ENCODE data around the gene GSDMA.

The GSDMA gene, protein sequence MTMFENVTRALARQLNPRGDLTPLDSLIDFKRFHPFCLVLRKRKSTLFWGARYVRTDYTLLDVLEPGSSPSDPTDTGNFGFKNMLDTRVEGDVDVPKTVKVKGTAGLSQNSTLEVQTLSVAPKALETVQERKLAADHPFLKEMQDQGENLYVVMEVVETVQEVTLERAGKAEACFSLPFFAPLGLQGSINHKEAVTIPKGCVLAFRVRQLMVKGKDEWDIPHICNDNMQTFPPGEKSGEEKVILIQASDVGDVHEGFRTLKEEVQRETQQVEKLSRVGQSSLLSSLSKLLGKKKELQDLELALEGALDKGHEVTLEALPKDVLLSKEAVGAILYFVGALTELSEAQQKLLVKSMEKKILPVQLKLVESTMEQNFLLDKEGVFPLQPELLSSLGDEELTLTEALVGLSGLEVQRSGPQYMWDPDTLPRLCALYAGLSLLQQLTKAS

DNA sequence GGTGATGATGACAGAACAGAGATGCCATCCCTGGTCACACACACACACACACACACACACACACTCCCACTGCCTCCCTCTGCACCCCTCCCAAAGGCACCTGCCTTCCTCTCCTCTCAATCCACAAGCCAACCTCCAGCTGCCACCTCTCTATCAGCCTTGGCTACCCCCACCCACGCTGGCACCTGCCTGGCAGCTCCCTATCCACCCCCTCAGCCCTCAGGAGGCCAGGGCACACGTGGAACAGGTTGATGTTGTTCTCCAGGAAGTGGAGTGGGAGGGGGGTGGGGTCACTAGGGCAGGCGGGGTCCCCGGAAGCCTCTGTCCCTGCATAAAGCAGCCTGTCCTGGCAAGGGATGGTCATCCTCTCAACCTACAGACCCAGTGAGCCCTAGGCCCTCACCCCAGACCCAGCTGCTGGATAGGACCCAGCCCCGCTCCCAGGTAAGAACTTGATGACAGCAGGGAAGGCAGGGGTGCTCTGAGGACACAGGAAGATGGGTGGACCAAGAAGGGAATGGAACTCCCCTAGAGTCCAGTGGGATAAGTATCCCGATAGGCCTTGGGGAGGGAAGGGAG lies at the start of gene GSDMA:
Gene GSDMA (plus strand): TSS at position 363 of the 579 bp plus-strand sequence. CDS start 2,684 bp downstream, outside the sequence.
- peaks cover 67% of the 10 kb centered on the region for H3K27me3 Mint-ChIP-seq
- H3K36me3 Mint-ChIP-seq = no peaks in the 10 kb centered on the region
- H3K4me1 Mint-ChIP-seq = peaks cover 33% of the 10 kb centered on the region
- H3K9me3 Mint-ChIP-seq = no peaks in the 10 kb centered on the region
- CTCF ChIA-PET = interaction anchor here (0.9 kb wide), 1 partner anchor 309 kb away, joined by 3 read pairs; no protein-coding TSS in a partner anchor
- no peak within 1 kb of the TSS for H3K4me3 Mint-ChIP-seq
- peak within 1 kb of the TSS; percentile 5 for H3K27ac Mint-ChIP-seq
- no peak for DNase-seq

DNA sequence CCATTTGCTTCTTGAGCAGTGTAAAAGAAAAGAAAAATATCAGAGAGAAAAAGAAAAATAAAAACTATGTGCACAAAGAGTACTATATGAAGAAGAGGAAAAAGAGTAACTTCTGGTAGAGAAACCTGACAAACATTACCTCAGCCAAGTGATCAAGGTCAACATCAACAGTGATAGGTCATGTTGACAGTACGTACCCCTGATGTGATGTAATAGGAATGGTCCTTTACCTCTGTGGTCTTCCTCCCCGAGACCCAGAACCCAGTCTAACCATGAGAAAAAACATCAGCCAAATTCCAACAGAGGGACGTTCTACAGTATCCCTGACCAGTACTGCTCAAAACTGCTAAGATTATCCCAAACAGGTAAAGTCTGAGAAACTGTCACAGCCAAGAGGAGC lies 48.8 kb upstream of the GSDMA start:
- Mint-ChIP-seq H3K27me3 (no peaks in the 10 kb centered on the region), H3K4me1 (peaks cover 29% of the 10 kb centered on the region), H3K9me3 (no peaks in the 10 kb centered on the region), H3K4me3 (no peak overlapping the region), H3K27ac (no peak overlapping the region), H3K36me3 (peaks cover 67% of the 10 kb centered on the region)
- CTCF ChIA-PET = no interaction called here
- no peak for DNase-seq

DNA sequence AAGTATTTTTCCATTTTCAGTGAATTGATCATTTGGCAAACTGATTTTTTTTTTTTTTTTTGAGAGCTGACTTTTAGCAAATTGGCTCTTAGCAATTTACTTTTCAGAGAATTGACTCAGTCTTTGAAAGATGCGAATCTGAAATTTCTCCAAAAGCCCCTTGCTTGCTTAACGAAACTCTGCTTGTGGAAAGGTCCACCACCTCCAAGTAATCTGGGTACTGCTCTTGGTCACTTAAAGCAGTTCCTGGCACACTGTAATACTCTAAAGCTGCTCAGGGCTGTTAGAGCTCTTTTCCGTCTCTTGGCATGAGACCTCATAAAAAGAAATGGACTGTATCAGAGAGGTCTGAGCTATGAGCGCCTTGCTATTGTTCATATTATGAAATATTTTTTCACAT lies 47.2 kb upstream of the GSDMA start:
- Mint-ChIP-seq H3K4me3 (no peak overlapping the region), H3K27me3 (no peaks in the 10 kb centered on the region), H3K27ac (no peak overlapping the region)

DNA sequence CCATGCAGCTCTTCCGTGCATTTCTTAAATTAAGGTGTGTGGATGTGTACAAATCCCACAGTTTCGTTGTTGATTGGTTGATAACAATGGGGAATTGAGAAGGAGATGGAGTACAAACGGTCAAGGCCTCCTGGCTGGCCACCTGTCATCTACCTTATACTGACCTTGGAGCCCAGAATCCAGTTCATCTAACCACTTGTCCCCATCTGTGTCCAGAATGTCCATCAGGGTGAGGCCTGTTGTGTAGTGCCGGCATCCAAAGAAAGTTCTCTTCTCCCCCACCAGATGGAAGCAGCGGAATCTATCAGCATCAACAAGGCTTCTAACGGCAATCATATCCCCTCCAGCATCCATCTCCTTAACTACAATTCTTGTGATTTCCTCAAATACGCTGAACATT lies 45.9 kb upstream of the GSDMA start:
- Mint-ChIP-seq H3K36me3 (peaks cover 75% of the 10 kb centered on the region), H3K27ac (no peak overlapping the region), H3K27me3 (no peaks in the 10 kb centered on the region), H3K4me1 (peaks cover 55% of the 10 kb centered on the region), H3K9me3 (no peaks in the 10 kb centered on the region), H3K4me3 (no peak overlapping the region)
- CTCF ChIA-PET = interaction anchor here (0.9 kb wide), 1 partner anchor 295 kb away, joined by 3 read pairs; no protein-coding TSS in a partner anchor
- DNase-seq = no peak

More for the DNA sequence above, 47.2 kb upstream of the GSDMA start:
- DNase-seq = no peak
- Mint-ChIP-seq H3K4me1 (peaks cover 41% of the 10 kb centered on the region), H3K36me3 (peaks cover 73% of the 10 kb centered on the region), H3K9me3 (no peaks in the 10 kb centered on the region)
- CTCF ChIA-PET = no interaction called here

DNA sequence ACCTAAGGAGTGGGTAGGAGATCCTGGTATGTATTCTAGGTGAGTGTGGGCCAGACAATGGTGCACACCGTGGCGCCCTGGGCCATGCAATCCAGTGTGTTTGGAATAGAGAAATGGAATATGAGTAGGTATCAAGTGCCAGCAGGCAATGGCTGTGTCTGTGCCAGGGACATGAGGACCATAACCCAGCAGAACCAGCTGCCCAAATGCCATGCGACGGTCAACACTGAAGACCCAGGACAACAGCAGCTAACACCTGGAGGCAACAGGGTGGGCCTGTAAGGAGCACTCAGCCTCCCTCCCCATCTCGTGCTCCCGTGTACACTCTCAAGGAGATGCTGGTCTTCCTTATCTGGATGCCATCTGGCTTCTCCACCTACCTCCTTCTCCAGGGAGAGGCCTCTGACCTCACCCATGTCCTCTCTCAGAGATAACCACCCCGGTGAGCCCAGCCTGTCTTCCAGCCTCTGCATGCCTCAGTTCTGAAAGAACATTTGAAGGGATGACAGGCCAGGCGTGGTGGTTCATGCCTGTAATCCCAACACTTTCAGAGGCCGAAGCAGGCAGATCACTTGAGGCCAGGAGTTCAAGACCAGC lies 43.6 kb upstream of the GSDMA start:
- no peaks in the 10 kb centered on the region for H3K27me3 Mint-ChIP-seq
- H3K4me1 Mint-ChIP-seq = peaks cover 74% of the 10 kb centered on the region
- peak overlapping the region; percentile 71 for H3K27ac Mint-ChIP-seq
- H3K4me3 Mint-ChIP-seq = peak overlapping the region; percentile 44
- H3K9me3 Mint-ChIP-seq = no peaks in the 10 kb centered on the region
- DNase-seq = no peak
- H3K36me3 Mint-ChIP-seq = peaks cover 72% of the 10 kb centered on the region
- CTCF ChIA-PET = interaction anchor here (1.3 kb wide), 1 partner anchor 39 kb away, joined by 4 read pairs; no protein-coding TSS in a partner anchor

DNA sequence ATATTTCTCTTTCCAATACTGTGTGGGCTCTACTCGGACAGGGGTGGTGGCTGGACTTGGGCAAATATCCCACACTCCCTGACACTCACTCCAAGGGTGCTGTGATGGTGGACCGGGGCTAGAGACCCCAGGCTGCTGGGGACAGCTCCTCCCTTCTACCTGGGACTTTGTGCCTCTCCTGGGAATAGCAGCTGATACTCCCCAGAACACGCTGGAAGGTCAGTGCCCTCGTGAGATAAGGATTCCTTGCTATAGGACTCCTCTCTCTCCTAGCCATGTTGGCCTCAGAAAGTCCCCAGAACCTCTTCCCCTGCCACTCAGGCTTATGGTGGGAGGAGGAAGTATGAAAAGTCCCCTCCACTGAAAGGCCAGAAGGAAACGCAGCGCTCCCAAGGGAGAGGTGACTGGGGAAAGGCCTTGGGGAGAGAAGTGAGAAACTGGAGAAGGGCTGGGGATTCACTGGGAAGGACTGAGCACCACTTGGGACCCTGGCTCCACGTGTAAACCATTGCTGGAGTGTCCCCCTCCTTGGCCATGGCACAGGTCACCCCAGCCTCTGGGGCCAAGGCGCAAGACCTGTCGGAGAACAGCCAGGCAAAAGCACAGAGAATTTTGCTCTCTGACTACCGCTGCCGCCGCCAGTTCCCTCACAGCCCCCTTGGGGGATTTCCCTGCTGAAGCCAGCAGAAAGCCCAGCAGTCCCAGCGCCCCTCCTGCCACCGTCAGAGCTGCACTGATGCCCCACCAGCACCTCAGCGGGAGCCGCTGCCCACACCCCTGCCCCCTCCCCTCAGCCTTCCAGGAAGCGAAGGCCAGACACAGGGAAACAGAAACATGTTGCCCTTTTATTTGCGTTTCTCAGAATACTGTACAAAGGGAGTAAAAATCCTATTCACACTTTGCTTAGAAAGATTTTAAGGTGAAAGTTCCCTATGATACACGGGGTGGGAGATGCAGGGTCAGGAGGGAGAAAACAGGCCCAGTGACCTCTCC lies 42.3 kb upstream of the GSDMA start:
- Mint-ChIP-seq H3K27ac (peak overlapping the region; percentile 94), H3K36me3 (peaks cover 78% of the 10 kb centered on the region), H3K4me1 (peaks cover 87% of the 10 kb centered on the region), H3K27me3 (no peaks in the 10 kb centered on the region), H3K9me3 (no peaks in the 10 kb centered on the region), H3K4me3 (peak overlapping the region; percentile 49)
- peak; percentile 67 for DNase-seq
- CTCF ChIA-PET = interaction anchor here (1.1 kb wide), 1 partner anchor 36 kb away, joined by 3 read pairs; no protein-coding TSS in a partner anchor

DNA sequence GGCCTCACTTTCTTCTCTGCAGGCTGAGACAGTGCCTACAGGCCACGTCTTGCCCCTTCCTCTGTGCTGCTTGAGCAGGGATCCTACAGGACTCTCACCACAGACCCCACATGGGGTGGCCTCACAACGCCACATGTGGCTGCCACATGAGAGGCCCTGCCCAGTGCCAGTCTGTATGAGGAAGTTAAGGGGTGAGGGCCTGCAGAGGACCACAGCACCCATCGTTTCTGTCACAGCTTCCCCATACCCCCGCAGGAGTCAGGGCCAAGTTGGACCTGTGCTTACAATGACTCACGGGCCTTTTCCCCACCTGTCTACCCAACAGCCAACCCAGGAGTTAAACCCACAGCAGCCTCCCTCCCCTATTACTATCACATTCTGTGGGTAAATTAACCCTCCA lies 41.5 kb upstream of the GSDMA start:
- Mint-ChIP-seq H3K27me3 (no peaks in the 10 kb centered on the region), H3K9me3 (no peaks in the 10 kb centered on the region), H3K4me1 (peaks cover 88% of the 10 kb centered on the region), H3K4me3 (peak overlapping the region; percentile 49), H3K36me3 (peaks cover 74% of the 10 kb centered on the region), H3K27ac (peak overlapping the region; percentile 94)
- DNase-seq = no peak
- CTCF ChIA-PET = interaction anchor here (1.1 kb wide), 1 partner anchor 35 kb away, joined by 3 read pairs; no protein-coding TSS in a partner anchor

DNA sequence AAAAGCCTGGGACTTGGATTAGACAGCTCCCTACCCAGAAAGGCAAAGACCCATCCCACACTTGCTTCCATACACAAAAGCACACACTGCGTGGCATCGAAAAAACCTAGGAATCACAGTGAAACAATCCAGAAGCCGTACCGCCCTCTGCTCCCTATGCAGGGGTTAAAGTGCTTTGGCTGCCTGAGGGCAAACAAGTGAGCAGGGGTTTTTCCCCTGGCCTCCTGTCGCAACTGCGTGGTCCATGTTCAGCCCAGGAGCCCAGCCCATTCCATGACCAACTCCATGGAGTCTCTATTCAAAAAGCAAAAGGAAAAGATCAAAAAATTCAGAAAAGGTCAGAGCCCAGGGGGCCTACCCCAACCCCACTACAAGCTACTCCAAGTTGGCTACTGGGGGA lies 40.8 kb upstream of the GSDMA start:
- H3K4me3 Mint-ChIP-seq = peak overlapping the region; percentile 49
- peaks cover 86% of the 10 kb centered on the region for H3K4me1 Mint-ChIP-seq
- no peaks in the 10 kb centered on the region for H3K27me3 Mint-ChIP-seq

DNA sequence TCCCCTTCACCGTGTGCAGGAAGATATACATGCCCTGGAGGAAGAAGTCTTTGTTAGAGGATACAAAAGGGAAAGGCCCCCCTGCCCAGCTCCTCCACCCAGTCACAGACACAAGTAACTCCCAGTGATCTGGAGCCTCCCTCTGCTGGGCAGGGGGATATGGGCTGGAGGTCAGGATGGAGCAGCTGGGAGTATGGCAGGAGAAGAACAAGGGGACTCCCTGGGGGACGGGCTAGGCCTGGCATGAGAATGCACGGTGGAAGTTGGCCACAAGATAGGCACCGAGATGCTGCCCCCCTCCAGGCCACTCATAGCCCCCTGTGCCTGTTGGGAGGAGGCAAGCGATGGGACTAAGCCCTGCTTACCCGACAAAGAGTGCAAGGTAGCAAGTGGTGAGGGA lies 39.6 kb upstream of the GSDMA start:
- Mint-ChIP-seq H3K4me3 (peak overlapping the region; percentile 43), H3K9me3 (no peaks in the 10 kb centered on the region), H3K36me3 (peaks cover 61% of the 10 kb centered on the region), H3K27me3 (no peaks in the 10 kb centered on the region), H3K4me1 (peaks cover 81% of the 10 kb centered on the region), H3K27ac (peak overlapping the region; percentile 94)
- CTCF ChIA-PET = no interaction called here
- DNase-seq = no peak

More for the DNA sequence above, 40.8 kb upstream of the GSDMA start:
- DNase-seq = no peak
- CTCF ChIA-PET = interaction anchor here (1.2 kb wide), 1 partner anchor 36 kb away, joined by 3 read pairs; no protein-coding TSS in a partner anchor
- H3K36me3 Mint-ChIP-seq = peaks cover 71% of the 10 kb centered on the region
- H3K9me3 Mint-ChIP-seq = no peaks in the 10 kb centered on the region
- peak overlapping the region; percentile 94 for H3K27ac Mint-ChIP-seq

DNA sequence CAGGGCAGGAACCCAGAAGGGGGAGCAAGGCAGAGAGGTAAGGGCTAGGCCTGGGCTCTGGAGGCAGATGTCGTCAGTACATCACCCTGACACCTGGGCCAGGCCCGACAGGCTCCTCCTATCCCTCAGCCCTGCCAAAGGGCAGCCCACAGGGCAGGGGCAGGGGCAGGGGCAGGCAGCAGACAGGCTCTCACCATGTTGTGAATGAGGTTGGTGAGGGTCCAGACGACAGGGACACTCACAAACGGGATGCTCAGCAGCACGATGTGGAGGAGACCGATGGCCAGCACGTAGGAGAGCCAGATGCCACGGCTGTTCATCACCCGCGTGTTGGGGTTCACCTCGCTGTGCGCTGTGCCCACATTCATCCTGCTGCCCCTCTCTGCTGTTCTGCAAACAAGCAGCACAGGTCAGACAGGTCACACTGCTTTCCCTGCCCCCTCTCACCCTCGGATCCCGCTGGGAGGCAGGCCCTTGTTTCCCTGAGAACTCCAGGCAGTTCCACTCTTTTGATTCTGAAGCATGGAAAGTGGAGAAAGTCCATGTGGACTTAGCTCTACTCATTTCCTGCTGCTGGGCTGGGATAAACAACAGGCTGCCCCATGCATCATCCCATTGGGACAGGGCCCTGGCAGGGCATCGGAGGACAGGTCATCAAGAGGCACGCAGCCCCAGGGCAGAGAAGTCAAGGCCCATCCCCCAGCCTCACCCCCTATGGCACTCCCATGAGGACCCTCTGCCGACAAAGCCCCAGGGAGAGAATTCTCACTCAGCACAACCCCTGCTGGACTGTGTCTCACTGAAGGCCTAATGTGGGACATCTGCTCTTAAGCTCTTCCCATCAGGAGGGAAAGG lies 38.7 kb upstream of the GSDMA start:
- peaks cover 55% of the 10 kb centered on the region for H3K36me3 Mint-ChIP-seq
- no peaks in the 10 kb centered on the region for H3K27me3 Mint-ChIP-seq
- H3K27ac Mint-ChIP-seq = peak overlapping the region; percentile 98
- DNase-seq = no peak
- H3K9me3 Mint-ChIP-seq = no peaks in the 10 kb centered on the region
- CTCF ChIA-PET = no interaction called here
- peaks cover 78% of the 10 kb centered on the region for H3K4me1 Mint-ChIP-seq
- peak overlapping the region; percentile 81 for H3K4me3 Mint-ChIP-seq

DNA sequence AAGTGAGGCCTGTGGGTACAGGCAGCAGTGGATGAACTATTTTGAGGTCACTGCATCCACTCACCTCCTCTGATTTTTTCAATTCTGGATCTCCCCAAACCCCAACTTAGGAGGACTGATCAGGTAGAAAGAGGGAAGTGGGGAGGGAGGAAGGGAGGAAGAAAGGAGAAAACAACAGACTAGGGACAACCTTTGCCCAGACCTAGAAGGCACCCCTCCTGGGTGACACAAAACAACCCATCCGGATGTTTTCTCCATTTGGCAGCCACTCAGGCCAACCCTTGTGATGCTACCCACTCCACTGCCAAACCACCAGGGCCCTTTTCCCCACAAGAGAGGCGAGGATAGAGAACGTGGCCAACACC lies 38.1 kb upstream of the GSDMA start:
- CTCF ChIA-PET = no interaction called here
- H3K27me3 Mint-ChIP-seq = no peaks in the 10 kb centered on the region
- peak overlapping the region; percentile 98 for H3K27ac Mint-ChIP-seq
- no peak for DNase-seq
- peaks cover 78% of the 10 kb centered on the region for H3K4me1 Mint-ChIP-seq
- H3K4me3 Mint-ChIP-seq = peak overlapping the region; percentile 81
- no peaks in the 10 kb centered on the region for H3K9me3 Mint-ChIP-seq
- peaks cover 51% of the 10 kb centered on the region for H3K36me3 Mint-ChIP-seq

DNA sequence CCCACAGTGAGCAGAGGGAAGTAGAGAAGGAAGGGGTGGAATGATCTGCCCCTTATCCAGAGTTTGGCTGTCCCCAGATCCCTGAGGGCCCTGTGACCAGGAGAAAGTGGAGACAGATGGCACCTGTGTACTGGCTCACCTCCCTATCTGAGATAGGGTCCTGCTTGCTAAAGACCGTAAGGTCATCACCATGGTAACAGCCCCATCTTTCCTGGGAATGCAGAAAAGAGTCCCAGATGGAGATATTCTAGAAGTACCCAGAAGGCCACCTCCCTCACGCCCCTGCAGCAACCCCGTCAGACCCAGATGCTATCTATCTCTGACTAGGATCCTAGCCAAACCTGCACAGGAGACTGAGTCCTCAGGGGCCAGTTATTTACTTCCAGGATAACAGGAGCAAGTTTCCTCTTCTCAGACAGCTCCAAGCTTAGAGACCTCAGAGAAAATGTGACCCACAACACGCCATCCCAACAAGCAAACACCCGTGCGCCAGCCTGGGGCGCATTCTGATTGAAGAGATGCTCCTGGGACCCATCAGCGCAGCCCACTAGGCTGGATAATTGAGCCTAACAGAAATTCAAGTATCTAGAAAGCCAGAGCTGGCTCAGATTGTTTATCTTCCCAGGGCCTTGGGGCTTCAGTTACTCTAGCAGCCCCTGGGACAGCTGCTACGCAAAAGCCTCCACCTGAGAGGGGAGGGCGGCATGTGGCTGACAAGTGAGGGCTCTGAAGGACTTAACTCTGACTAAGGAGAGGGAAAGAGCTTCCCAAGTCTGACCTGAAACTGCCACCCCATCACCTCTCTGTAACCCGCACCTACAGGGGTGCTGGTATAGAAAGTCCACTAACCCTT lies 37.3 kb upstream of the GSDMA start:
- Mint-ChIP-seq H3K4me1 (peaks cover 71% of the 10 kb centered on the region), H3K27me3 (no peaks in the 10 kb centered on the region), H3K36me3 (peaks cover 45% of the 10 kb centered on the region), H3K4me3 (peak overlapping the region; percentile 81), H3K27ac (peak overlapping the region; percentile 98), H3K9me3 (no peaks in the 10 kb centered on the region)
- no peak for DNase-seq
- CTCF ChIA-PET = interaction anchor here (1.1 to 2.3 kb wide), 4 partner anchors 14 to 53 kb away, joined by 3 to 9 read pairs (median 6); no protein-coding TSS in a partner anchor
